Stimulated activated CD8-positive, alpha-beta memory T cell treated with anti-CD3 and anti-CD28 coated beads, Interleukin-4, amount 100 ng/mL, for 4 hours (primary cell): ENCODE results near the gene AGAP6.
"Not testable (repeated sequence)": the region's sequence is repeated elsewhere in the genome, so short reads cannot be mapped to it uniquely, and the experiment has no call there.

Source experiments
- DNase-seq, 2 donors: peaks; one replicate each; pipeline ENCODE4 v3.0.0-alpha.2; 2020; ENCODE audit warnings: low read depth in 2 of 2, low spot score in 1 of 2

AGAP6 gene

DNA sequence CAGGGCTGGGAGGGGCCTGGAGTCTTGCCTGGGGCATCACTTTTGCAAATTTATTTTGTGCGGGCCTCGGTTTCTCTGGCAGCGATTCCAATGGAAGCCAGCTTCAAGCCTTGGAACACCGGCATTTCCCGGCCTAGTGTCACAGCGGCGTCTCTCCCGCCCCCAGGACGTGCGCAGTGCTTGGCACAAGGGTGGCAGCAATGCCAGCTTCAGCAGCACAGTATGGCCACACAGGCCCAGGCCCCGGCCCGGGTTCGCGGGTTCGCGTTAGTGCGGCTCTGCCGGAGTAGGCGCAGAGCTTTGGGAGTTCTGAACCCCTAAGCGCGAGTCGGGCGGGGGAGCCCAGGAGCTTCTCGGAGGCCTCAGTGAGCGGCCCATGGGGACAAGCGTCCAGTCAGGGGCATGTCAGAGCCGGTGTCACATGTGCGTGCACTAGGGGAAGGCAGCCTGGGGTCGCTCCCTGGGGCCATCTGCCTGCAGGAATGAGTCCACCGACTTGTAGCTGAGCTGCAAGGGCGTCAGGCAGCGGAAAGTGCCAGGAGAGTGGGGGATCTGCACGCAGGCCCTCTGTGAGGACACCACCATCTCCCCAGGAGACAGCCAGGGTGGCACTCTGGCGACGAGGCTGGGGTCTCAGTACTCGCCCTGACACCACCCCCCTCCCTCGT, 36.6 kb downstream of the AGAP6 start:
- DNase-seq, result not testable (repeated sequence)

DNA sequence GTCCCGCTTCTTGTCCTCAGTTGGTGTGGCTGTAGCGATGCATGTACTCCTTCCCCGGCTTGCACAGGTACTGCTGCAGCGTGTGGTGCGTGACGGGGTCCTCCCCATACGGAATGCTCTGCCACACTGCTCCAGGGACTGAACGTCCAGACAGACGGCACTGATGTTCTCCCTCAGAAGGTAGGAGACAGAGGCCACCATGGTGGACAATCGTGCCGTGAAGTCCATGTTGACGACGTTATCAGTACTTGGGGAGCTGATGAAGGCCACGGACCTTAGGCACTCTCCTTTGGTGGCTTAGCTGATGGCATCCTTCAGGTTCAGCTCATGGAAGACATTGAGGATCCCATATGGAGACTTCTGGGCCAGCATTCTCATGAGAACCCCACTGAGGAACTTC, 37.4 kb downstream of the AGAP6 start:
- no peak for DNase-seq

DNA sequence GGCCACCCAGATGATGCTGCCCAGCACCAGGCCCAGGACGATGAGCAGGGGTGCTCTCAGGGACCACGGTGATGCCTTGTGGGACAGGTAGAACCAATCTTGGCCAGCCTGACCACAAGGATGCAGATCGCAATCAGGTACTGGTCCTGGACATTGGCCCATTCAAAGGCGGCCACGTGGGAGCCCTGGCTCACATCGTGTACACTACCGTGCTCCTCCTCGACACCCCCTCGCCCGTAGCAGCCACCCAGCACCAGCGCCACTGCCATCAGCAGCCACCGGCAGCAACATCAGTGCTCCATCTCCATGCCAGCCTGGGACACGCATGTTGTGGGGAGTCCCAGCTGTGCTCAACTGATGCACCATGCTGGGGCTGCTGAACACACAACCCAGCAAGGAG, 39.0 kb downstream of the AGAP6 start:
- no peak for DNase-seq

DNA sequence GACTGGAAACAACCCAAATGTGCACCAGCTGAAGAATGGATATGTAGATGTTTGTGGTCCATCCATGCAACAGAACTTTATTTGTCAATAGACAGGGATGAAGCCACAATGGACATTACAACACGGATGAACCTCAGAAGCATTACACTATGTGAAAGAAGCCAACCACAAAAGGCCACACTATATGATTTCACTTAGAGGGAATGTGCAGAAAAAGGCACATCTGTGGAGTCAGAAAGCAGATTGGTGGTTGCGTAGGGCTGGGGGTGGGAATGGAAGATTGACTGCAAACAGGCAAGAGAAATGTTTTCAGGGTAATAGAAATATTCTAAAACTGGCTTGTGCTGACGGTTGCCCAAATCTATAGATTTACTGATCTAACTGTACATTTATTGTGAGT, 45.3 kb downstream of the AGAP6 start:
- no peak for DNase-seq

DNA sequence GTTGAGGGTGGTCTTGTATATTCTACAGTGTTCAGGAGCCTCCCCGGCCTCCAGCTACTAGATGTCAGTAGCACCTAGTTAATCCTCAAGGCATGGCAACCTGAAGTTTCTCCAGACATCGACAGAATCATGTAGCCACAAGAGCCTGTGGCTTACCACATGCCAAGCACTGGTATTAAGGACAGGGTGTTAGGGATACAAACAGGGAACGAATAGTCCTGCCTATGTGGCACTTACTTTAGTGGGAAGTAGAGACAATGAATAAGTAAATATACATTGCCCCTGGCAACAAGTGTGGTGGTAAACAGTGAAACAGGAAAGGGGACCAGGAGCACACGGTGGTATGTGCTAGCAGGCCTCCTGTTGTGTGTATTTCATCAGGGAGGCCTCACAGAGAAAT, 47.1 kb downstream of the AGAP6 start:
- DNase-seq, result not testable (repeated sequence)

DNA sequence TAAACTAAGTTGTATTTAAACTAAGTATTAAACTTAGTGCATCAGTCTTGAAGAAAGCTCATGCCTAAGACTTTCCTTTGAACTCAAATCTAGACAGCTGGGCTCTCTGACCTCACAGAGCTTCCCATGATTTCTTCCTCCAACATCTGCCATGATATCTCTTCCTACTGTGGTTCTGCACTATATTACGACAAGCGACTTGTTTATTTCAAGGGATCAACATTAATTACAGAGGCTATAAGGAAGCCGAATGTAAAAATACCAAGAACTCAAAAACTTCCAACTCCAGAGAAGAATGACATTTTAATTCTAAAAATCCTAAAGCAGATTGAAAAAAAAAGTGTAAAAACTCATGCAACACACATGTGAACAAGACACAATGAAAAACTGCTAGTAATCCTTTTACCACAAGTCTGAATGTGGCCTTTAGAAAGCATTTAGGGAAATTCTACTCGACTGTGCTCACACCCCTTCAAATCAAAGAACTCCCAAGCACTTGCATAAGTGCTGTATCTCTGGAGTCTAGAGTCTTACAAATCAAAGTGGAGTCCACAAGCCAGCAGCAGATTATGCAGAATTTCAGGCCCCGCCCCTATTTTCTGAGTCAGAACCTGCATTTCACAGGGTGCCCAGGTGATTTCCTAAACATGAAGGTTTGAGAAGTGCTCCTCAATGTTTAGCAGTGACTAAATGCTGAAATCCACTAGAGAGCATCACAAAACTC, 56.9 kb downstream of the AGAP6 start:
- DNase-seq, result no peak

DNA sequence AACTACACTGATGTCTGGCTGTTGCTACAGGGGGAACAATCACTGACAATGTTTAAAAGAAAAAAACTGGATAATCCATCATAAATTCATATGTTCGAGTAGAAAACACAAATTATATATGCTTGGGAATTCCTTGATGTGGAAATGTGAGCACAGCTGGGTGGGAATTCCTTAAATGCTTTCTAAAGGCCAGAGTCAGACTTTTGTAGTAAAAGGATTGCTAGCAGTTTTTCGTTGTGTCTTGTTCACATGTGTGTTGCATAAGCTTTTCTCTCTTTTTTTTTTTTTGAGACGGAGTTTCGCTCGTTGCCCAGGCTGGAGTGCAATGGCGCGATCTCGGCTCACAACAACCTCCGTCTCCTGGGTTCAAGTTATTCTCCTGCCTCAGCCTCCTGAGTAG, 58.3 kb downstream of the AGAP6 start:
- DNase-seq, result not testable (repeated sequence)

- not testable (repeated sequence) for DNase-seq
Observed at GRCh38 chr10:50047594-50047993, 59.4 kb downstream of the AGAP6 start.

DNA sequence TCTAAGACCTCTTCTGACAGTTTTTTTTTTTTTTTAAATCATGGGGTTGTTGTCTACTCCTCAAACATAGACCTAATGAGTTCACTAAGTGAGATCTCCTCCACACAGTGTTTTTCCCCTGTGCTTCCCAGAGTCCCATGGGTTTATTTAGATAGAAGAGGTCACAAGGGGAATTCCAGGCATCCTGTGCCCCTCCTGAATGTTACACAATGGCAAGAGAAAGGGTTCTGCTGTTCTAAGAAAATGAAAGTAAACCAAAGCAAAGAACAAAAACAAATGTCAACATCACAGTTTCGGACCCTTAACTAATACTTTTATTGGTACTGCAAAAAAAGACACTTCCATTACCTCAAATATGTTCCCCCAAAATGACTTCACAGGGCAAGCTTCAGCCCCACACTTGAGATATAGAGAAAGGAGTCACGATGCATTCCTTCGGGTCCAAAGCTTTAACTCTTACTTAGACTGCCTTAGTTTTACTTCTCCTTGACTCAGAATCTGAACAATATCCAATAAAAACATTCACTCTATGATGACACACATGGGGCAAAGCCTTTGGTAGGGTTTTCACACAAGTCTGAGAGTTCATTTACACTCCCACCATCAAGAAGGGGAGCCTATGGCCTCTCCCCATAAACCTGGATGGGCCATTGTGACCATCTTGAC, 63.9 kb downstream of the AGAP6 start:
- not testable (repeated sequence) for DNase-seq

DNA sequence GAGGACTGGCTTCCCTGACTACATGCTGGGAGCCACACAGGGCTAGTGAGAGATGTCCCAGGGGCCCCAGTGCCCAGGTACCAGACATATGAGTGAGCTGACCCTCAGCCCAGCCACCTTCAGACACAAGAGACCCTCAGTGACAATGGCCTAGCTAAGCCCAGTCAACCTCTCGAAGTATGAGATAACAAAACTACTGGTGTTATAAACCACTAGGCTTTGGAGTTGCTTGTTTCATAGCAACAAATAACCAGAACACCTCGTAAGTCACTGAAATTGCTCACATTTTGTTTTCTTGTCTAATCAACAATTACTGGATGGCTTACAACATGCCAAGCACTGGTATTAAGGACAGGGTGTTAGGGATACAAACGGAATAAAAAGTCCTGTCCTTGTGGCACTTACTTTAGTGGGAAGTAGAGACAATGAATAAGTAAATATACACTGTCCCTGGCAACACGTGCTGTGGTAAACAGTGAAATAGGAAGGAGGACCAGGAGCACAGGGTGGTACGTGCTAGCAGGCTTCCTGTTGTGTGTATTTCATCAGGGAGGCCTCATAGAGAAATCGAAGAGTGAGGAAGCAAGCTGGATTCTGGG, 64.7 kb downstream of the AGAP6 start:
- not testable (repeated sequence) for DNase-seq

DNA sequence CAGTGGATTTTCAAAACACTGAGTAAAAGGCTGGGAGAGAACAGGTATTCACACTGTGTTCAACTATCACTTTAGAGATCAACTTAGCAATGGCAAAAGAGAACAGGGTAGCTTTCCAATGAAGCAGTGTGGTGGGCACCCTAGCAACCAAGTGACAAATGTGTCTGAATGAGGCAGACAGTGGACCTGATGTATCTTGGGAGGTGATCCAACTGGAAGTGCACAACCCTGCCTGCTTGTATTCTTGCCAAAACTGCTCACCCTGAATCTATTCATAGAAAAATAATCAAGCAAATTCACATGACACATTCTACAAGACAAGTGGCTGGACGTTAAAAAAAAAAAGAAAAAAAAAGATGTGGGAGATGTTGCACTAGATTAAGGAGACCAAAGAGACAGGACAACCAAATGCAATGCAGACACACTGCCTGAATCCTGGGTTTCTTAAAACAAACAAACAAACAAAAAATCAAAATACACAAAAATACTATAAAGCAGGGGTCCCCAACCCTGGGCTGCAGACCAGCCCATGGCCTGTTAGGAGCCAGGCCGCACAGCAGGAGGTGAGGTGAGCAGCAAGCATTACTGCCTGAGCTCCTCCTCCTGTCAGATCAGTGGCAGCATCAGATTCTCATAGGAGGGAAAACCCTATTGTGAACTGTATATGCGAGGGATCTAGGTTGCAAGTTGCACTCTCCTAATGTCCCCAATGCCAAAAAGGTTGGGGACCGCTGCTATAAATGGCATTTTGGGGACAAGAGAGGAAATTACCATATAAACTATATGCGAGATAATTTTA, 67.5 kb downstream of the AGAP6 start:
- DNase-seq, result not testable (repeated sequence)

DNA sequence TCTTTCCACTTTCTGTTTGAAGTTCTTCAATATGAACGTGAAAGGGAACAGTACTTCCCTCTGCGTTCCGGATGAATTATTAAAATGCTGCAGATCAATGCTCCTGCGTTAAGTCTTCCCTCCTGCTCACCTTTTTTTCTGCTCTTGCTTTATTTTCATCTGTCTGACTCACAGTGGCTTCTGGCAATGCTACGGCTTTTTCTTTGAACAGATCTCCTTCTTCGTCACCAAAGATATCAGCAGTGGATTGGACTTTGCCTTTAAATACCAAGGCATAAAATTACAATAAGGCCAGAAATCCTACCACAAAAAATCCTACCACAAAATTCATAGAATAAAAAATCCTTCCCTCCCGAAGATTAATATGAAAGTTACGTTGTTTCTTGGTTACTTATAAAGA, 68.4 kb downstream of the AGAP6 start:
- DNase-seq, result not testable (repeated sequence)

- not testable (repeated sequence) for DNase-seq
Observed at GRCh38 chr10:50058727-50059126, 70.5 kb downstream of the AGAP6 start.

- DNase-seq, result not testable (repeated sequence)
Observed at GRCh38 chr10:50059946-50060345, 71.7 kb downstream of the AGAP6 start.
